OCI-M2 (cell line): Measurements from ENCODE around the gene C10orf105.

ENCODE experiments used
- DNase-seq: peaks from one replicate; lab custom pipeline; 2025; ENCODE audit not compliant: unreplicated experiment; lab: John Stamatoyannopoulos, UW

Gene C10orf105

GRCh38 chr10:71719464-71720201, at the start of gene C10orf105:
Gene C10orf105 (minus strand): TSS chr10:71719778. CDS start chr10:71716337, 3,441 bp downstream.
- no peak for DNase-seq

GRCh38 chr10:71767420-71768035, 48.0 kb upstream of the C10orf105 start:
- DNase-seq: no peak

GRCh38 chr10:71766717-71767419, 47.3 kb upstream of the C10orf105 start:
- no peak for DNase-seq

GRCh38 chr10:71765906-71766716, 46.5 kb upstream of the C10orf105 start:
- no peak for DNase-seq

GRCh38 chr10:71765176-71765904, 45.8 kb upstream of the C10orf105 start:
- DNase-seq: no peak

- DNase-seq: no peak
These were observed 44.0 kb upstream of the C10orf105 start for GRCh38 chr10:71763352-71764127.

- DNase-seq: no peak
These were observed 42.7 kb upstream of the C10orf105 start for GRCh38 chr10:71762324-71762723.

- DNase-seq: no peak
These were observed 42.0 kb upstream of the C10orf105 start for GRCh38 chr10:71761541-71762113.

GRCh38 chr10:71761105-71761511, 41.5 kb upstream of the C10orf105 start:
- DNase-seq: no peak

- DNase-seq: no peak
These were observed 37.9 kb upstream of the C10orf105 start for GRCh38 chr10:71757399-71757922.

- DNase-seq: no peak
These were observed 37.0 kb upstream of the C10orf105 start for GRCh38 chr10:71756311-71757191.

GRCh38 chr10:71755179-71755879, 35.8 kb upstream of the C10orf105 start:
- DNase-seq: no peak

GRCh38 chr10:71754562-71754961, 35.0 kb upstream of the C10orf105 start:
- DNase-seq: no peak

- DNase-seq: no peak
These were observed 34.5 kb upstream of the C10orf105 start for GRCh38 chr10:71753960-71754505.

GRCh38 chr10:71753091-71753959, 33.7 kb upstream of the C10orf105 start:
- DNase-seq: no peak

GRCh38 chr10:71752391-71753090, 33.0 kb upstream of the C10orf105 start:
- no peak for DNase-seq
